Muscle of leg (tissue), 11 donors: ENCODE data around the gene STS. TPM values are rescaled to one million over a fixed set of nuclear protein-coding genes. Genes with fewer than 3 reads are reported as not detected.

Experiments used
- DNase-seq: peaks from one replicate; pipeline ENCODE4 v3.0.0; 2013
- H3K27ac ChIP-seq: one replicate; pipeline ENCODE4 v1.5.1; 2013; ENCODE audit warnings: mild to moderate bottlenecking, low read length, control low read depth
- H3K27me3 ChIP-seq: one replicate; pipeline ENCODE4 v1.6.1; 2013; ENCODE audit warnings: low read length; ENCODE audit not compliant: control insufficient read depth, insufficient read depth
- H3K36me3 ChIP-seq: one replicate; pipeline ENCODE4 v1.6.1; 2013; ENCODE audit warnings: low read length; ENCODE audit not compliant: control insufficient read depth, insufficient read depth
- H3K4me1 ChIP-seq: one replicate; pipeline ENCODE4 v1.6.1; 2013; ENCODE audit warnings: low read length; ENCODE audit not compliant: control insufficient read depth, insufficient read depth
- H3K4me3 ChIP-seq: one replicate; pipeline ENCODE4 v1.5.1; 2013; ENCODE audit warnings: low read length, control low read depth
- H3K9me3 ChIP-seq: replicated peaks from 2 replicates; pipeline ENCODE4 v1.6.1; 2013; ENCODE audit warnings: low read depth, low read length; ENCODE audit not compliant: control insufficient read depth
- WGBS: methylation state at CpG from one replicate; pipeline ENCODE4 v1.1.5; 2013; ENCODE audit warnings: missing lambda C conversion rate; ENCODE audit not compliant: insufficient coverage; 5-methylcytosine and 5-hydroxymethylcytosine counted together
- polyA plus RNA-seq, 8 donors: library from polyadenylated mRNA; unstranded; fragments of 120-200 nt; gene quantifications; one replicate each; pipeline versions ENCODE4 v1.2.1 to v1.2.3, GENCODE V29; 2013; ENCODE audit warnings: inconsistent platforms in 1 of 8, low replicate concordance in 1 of 8; ENCODE audit not compliant: insufficient read length in 8 of 8, insufficient read depth in 1 of 8
- total RNA-seq: library from RNA; stranded (reverse); fragments of 120-200 nt; gene quantifications from one replicate; pipeline ENCODE4 v1.2.4, GENCODE V29; 2013

Gene STS
- total and polyA plus RNA-seq, 9 donors = 8.5 to 13.4 (median 11.0) TPM

DNA sequence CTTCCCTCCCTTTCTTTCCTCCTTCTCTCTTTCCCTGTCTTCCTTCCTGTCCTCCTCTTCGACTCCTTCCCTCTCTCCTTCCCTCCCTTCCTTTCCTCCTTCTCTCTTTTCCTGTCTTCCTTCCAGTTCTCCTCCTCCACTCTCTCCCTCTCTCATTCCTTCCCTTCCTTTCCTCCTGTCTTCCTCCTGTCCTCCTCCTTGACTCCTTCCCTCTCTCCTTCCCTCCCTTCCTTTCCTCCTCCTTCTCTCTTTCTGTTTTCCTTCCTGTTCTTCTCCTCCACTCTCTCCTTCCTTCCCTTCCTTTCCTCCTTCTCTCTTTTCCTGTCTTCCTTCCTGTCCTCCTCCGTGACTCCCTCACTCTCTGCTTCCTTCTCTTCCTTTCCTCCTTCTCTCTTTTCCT lies 5.7 kb downstream of the STS start:
- H3K4me3 ChIP-seq = no peak overlapping the region
- 72% methylated on average over 2 of the region's 2 CpGs for WGBS
- no peak for DNase-seq
- no peak overlapping the region for H3K27ac ChIP-seq
- H3K4me1 ChIP-seq = no peaks in the 10 kb centered on the region
- no peaks in the 10 kb centered on the region for H3K9me3 ChIP-seq
- H3K36me3 ChIP-seq = no peaks in the 10 kb centered on the region
- H3K27me3 ChIP-seq = peaks cover 10% of the 10 kb centered on the region

DNA sequence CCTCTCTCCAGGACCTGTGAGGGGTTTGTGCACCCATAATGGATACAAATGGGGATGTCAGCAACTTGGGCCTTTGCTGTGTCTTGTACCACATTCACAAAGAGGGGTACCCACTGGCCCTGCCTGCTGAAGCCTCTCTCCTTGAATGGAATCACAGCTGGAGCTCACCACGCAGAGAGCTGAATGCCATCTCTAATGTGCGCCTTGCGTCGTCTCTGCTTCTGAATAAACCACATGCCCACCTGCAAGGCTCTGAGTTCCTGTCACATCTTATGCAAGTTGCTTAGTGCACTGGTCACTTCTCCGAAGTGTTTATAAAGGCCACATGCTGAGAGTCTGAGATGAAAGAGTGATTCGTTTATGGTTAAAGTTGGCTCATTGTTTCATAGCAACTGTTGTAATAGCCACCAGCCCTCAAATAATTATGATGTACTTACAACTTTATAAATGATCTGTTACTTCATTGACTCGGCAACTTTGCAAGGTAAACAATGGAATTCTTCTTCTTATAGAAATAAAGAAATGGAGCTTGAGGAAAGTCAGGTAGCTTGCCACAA lies 6.6 kb downstream of the STS start:
- no peaks in the 10 kb centered on the region for H3K36me3 ChIP-seq
- DNase-seq = no peak
- H3K27ac ChIP-seq = no peak overlapping the region
- no peaks in the 10 kb centered on the region for H3K9me3 ChIP-seq
- WGBS = 62% methylated on average over 4 of the region's 7 CpGs
- peaks cover 13% of the 10 kb centered on the region for H3K27me3 ChIP-seq
- no peaks in the 10 kb centered on the region for H3K4me1 ChIP-seq
- no peak overlapping the region for H3K4me3 ChIP-seq

DNA sequence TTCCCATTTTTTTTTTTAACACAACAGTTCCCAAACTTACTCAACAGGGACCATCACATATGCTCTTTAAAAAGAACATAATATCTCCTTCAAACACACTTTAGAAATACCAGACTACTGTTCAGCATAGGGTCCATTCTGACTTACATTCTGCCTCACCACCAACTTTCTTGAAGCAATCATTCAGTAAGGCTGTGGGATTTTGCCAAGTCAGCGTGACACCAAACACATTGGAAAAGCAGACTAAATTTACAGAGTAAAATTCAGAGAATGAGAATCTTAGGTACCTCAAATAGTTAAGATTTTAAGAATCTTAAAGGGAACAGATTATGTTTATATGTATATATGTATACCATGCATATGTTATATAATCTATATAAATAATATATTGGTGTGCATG lies 7.7 kb downstream of the STS start:
- no peak overlapping the region for H3K4me3 ChIP-seq
- no peaks in the 10 kb centered on the region for H3K9me3 ChIP-seq
- no peaks in the 10 kb centered on the region for H3K36me3 ChIP-seq
- H3K27ac ChIP-seq = no peak overlapping the region
- peaks cover 14% of the 10 kb centered on the region for H3K27me3 ChIP-seq
- no CpG with 5 or more reads among the region's 1 CpG for WGBS
- no peak for DNase-seq
- H3K4me1 ChIP-seq = no peaks in the 10 kb centered on the region

DNA sequence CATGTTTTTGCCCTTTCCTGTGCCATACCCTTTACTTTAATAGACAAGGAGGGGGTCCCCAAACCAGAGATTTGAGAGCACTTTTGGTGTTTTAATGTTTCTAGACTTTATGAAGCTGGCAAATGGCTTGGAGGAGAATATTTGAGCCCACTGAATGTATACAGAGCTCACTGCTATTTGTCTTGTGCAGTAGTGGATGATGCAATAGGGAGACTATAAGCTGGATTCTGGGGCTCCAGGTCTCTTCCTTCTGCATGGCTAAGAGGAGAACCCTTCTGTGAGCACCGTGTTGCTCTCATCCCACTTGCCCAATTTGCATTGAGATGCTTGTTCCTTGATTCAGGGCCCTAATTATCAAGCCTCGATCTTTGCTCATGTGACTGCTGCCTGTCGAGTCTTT lies 9.4 kb downstream of the STS start:
- DNase-seq = no peak
- Histone ChIP-seq H3K4me3 (no peak overlapping the region), H3K9me3 (no peaks in the 10 kb centered on the region), H3K4me1 (no peaks in the 10 kb centered on the region), H3K36me3 (no peaks in the 10 kb centered on the region), H3K27ac (no peak overlapping the region), H3K27me3 (peaks cover 14% of the 10 kb centered on the region)
- 89% methylated on average over 3 of the region's 3 CpGs for WGBS

DNA sequence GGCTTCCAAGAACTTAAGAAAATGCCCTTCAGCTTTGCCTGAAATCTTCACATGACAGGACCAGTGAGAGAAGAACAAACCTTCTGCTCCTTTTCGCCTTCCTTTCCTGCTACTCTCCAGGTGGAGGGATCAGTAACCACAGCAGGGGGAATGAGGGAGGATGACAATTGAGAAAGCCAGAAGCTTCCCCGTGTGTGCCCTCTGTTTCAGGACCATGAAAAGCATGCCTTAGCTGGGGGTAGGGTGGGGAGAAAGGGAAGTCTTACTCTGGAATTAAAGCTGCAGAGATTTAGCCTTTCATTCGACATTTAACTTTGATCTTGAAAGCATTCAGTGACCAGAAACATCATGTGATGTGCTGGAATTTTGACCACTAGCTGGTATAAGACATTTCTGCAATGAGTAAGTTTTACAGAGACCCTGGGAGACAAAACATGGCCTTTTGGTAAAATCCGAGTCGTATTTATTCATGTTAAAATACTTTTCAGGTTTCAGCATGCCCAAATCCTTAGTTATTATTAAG lies 11.0 kb downstream of the STS start:
- DNase-seq = no peak
- 42% methylated on average over 2 of the region's 5 CpGs for WGBS
- peaks cover 13% of the 10 kb centered on the region for H3K27me3 ChIP-seq
- H3K9me3 ChIP-seq = no peaks in the 10 kb centered on the region
- H3K27ac ChIP-seq = no peak overlapping the region
- no peaks in the 10 kb centered on the region for H3K36me3 ChIP-seq
- no peaks in the 10 kb centered on the region for H3K4me1 ChIP-seq
- no peak overlapping the region for H3K4me3 ChIP-seq

DNA sequence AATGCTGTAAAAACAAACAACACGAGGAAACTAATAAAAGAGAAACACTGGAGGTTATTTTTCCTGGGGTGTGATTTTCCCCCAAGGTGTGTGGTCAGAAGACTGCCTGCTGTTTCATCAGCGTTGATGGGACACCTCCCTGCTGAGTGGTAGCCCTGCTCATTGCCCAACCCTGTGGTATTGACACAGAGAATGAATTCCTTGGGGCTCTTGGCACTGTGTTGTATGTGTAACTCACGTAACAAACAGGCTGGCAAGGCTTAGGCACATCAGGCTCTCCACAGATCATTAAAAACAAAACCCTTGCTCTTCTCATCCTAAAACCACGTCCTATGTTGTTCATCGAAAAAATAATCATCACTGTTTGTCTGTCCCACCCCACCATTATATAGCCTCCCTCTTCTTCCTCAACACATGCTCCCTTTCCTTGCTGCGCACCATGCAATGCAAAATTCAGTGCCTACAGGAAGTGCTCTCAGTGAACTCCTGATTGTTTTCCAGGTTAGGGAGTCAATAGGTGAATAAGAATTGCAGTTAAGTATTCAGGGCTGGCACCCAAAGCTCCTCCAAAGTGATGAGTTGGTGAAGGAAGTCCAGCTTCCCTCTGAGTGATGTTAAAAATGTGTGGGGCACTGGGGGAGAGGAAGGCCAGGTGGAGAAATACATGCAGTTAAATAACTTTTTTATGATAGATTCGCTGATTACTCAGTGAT lies 11.8 kb downstream of the STS start:
- no peak for DNase-seq
- H3K4me1 ChIP-seq = no peaks in the 10 kb centered on the region
- H3K9me3 ChIP-seq = no peaks in the 10 kb centered on the region
- no peaks in the 10 kb centered on the region for H3K36me3 ChIP-seq
- WGBS = 93% methylated on average over 3 of the region's 7 CpGs
- H3K27me3 ChIP-seq = peaks cover 13% of the 10 kb centered on the region
- H3K4me3 ChIP-seq = no peak overlapping the region
- H3K27ac ChIP-seq = no peak overlapping the region

DNA sequence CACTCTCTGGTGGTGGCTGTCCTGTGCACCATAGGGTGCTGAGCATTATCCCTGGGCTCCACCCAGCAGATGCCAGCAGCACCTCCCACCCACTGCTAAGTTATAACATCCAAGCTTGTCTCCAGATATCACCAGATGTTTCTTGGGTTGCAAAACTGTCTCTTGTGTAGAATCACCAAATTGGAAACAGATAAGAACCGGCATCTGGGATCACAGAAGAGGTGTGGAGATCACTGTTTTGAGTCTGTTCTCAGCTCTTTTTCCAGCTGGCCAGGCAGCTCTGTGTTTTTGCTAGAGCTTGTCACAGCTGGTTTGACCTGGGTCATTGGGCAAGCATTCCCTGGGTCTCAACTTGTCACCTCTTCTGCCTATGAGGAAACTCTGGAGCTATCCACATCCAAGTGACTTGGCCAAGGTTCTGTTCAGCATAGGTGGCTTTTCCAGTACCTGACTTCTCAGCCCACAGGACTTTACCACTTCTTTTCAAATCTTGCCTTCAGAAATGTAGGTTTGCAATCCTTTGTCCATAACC lies 15.7 kb downstream of the STS start:
- DNase-seq = no peak
- Histone ChIP-seq H3K27me3 (peaks cover 16% of the 10 kb centered on the region), H3K27ac (no peak overlapping the region), H3K9me3 (peaks cover 2% of the 10 kb centered on the region), H3K4me3 (no peak overlapping the region), H3K4me1 (no peaks in the 10 kb centered on the region), H3K36me3 (no peaks in the 10 kb centered on the region)
- 50% methylated on average over 1 of the region's 1 CpG for WGBS

DNA sequence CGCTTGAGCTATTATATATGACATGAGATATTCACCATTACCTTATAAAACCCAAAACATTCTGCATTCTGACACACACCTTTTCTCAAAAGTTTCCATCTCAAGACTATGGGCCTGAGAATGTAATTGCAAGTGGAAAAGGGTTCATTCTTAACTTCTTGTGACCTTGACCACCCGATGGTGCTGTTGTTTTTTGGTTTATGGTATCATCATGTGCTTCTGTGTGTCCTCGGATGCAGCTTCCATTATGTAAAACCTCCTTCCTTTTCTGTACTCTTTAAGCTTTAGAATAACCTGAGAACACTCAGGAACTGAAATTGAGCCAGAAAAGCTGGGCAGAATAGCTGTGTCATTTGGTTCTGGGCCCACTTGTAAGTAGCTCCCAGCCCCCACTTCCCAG lies 16.7 kb downstream of the STS start:
- Histone ChIP-seq H3K36me3 (no peaks in the 10 kb centered on the region), H3K4me3 (no peak overlapping the region)

DNA sequence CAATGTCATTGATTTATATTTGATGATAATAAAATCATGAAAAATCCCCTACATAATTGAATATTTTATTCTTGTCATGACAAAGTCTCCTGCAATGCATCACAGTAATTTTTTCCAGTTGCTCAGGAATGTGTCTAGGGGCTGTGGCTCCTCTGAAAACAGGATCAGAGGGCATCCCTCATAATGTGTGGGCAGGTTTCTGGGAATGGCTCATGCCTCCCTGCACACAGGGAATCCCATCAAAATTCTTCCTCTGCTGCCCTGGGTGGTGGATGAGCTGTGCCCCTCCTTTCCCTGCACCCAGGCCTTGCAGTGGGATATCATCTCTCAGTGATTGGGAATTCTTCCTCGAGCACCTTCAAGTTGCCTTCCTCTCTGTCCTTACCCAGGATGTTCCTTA lies 20.9 kb downstream of the STS start:
- Histone ChIP-seq H3K4me3 (no peak overlapping the region), H3K27ac (no peak overlapping the region), H3K27me3 (peaks cover 16% of the 10 kb centered on the region), H3K9me3 (peaks cover 8% of the 10 kb centered on the region), H3K36me3 (no peaks in the 10 kb centered on the region), H3K4me1 (no peaks in the 10 kb centered on the region)
- 100% methylated on average over 1 of the region's 1 CpG for WGBS
- DNase-seq = no peak

More for the DNA sequence above, 16.7 kb downstream of the STS start:
- Histone ChIP-seq H3K27ac (no peak overlapping the region), H3K9me3 (peaks cover 7% of the 10 kb centered on the region), H3K27me3 (peaks cover 15% of the 10 kb centered on the region), H3K4me1 (no peaks in the 10 kb centered on the region)
- DNase-seq = no peak
- 71% methylated on average over 1 of the region's 3 CpGs for WGBS

DNA sequence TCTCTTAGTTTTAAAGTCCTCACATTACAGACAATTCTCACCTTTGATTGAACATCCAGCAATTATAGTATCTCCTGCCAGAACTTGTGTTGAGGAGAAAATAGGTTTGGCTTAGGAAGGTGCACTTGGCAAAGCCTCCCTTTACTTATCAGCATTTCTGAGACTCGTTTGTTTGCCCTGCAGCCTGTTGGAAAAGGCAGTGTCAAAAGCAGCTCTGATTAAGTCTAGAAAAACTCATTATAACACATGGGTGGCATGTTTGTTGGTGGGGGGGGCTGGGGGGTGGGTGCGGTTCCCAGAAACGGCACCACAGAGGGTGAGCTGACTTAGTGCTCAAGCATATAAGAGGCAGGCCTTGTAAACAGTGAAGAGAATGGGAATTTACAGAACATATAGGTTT lies 22.1 kb downstream of the STS start:
- H3K27ac ChIP-seq = no peak overlapping the region
- no CpG with 5 or more reads among the region's 3 CpGs for WGBS
- no peak for DNase-seq
- H3K27me3 ChIP-seq = peaks cover 16% of the 10 kb centered on the region
- no peaks in the 10 kb centered on the region for H3K4me1 ChIP-seq
- H3K36me3 ChIP-seq = no peaks in the 10 kb centered on the region
- H3K4me3 ChIP-seq = no peak overlapping the region
- peaks cover 8% of the 10 kb centered on the region for H3K9me3 ChIP-seq
